ENCODE measurements around the gene UCKL1.

The UCKL1 gene

GRCh38 chr20:63958964-63959698 is 2.9 kb upstream of the UCKL1 start:
- DNase-seq: no peak

- no peak for DNase-seq
Measured at GRCh38 chr20:63958471-63958870, 2.3 kb upstream of the UCKL1 start.

- DNase-seq: no peak
Measured at GRCh38 chr20:63957690-63958441, 1.6 kb upstream of the UCKL1 start.

GRCh38 chr20:63957004-63957689 is 931 bp upstream of the UCKL1 start:
- DNase-seq: peak; percentile 80

GRCh38 chr20:63956664-63957003 is 418 bp upstream of the UCKL1 start:
- DNase-seq: no peak

- DNase-seq: no peak
Measured at GRCh38 chr20:63955281-63955826, 862 bp downstream of the UCKL1 start.

- no peak for DNase-seq
Measured at GRCh38 chr20:63953764-63954429, 2.3 kb downstream of the UCKL1 start.

GRCh38 chr20:63952769-63953168 is 3.4 kb downstream of the UCKL1 start:
- DNase-seq: no peak

- DNase-seq: no peak
Measured at GRCh38 chr20:63952210-63952535, 4.0 kb downstream of the UCKL1 start.

- DNase-seq: no peak
Measured at GRCh38 chr20:63951398-63952209, 4.6 kb downstream of the UCKL1 start.

GRCh38 chr20:63950701-63951397 is 5.4 kb downstream of the UCKL1 start:
- no peak for DNase-seq

- DNase-seq: no peak
Measured at GRCh38 chr20:63947638-63948456, 8.4 kb downstream of the UCKL1 start.

- no peak for DNase-seq
Measured at GRCh38 chr20:63946986-63947637, 9.1 kb downstream of the UCKL1 start.

- DNase-seq: no peak
Measured at GRCh38 chr20:63945921-63946920, 10.0 kb downstream of the UCKL1 start.

- no peak for DNase-seq
Measured at GRCh38 chr20:63945031-63945658, 11.1 kb downstream of the UCKL1 start.

- DNase-seq: no peak
Measured at GRCh38 chr20:63944078-63944941, 11.9 kb downstream of the UCKL1 start.

GRCh38 chr20:63943808-63944077 is 12.5 kb downstream of the UCKL1 start:
- no peak for DNase-seq
